Measurements from ENCODE around the gene CPA4. TPM values are rescaled to one million over a fixed set of nuclear protein-coding genes. Genes with fewer than 3 reads are reported as not detected.
A peak's percentile ranks its signal among the peaks of the same experiment; 100 is the strongest.

CPA4 gene
- total RNA-seq, 3 donors from 2014 or later: 0.18 to 0.29 TPM; not detected in 1

DNA sequence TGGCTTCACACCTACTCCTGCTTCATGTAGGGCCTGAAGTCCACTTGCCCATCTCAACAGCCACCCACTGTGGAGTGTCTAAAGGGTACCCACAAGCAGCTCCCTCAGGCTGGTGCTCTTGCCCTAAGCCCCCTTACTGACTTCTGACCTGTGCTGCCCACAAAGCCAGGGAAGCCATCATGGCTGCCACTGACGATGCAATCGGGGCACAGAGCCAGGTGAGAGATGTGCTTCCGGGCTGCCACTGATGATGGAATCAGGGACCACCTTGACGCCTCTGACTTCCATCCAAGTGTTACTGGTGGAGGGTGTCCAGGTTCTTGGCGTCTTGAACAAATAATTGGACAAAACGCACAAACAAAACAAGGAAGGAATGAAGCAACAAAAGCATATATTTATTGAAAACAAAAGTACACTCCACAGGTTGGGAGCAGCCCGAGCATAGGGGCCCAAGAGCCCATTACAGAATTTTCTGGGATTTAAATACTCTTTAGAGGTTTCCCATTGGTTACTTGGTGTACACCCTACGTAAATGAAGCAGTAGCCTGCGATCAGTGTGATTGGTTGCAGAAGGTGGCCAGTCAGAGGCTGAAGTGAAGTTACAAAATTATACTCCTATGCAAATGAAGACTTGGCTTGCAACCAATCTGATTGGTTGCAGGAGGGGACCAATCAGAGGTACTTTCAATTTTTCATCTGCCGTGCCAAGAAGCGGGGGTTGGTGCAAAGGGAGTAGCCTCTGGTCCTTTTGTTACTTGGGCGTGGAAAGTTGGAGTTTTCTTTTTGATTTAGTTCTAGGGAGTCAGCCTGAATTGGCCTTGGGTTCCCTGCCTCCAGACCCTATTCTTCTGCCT lies 21.8 kb upstream of the CPA4 start:
- Mint-ChIP-seq H3K36me3 (ENCODE audit: insufficient read depth) (no peaks in the 10 kb centered on the region), H3K4me3 (no peak overlapping the region), H3K4me1 (ENCODE audit: low read depth) (peaks cover 2% of the 10 kb centered on the region), H3K9me3 (no peaks in the 10 kb centered on the region), H3K27me3 (ENCODE audit: low read depth) (peaks cover 10% of the 10 kb centered on the region)
- no peak for DNase-seq
- no peak for ATAC-seq

- H3K36me3 Mint-ChIP-seq (ENCODE audit: insufficient read depth): no peaks in the 10 kb centered on the region
- ATAC-seq (no peak), DNase-seq (no peak)
- H3K9me3 Mint-ChIP-seq: no peaks in the 10 kb centered on the region
- H3K4me3 Mint-ChIP-seq: no peak overlapping the region
- peaks cover 13% of the 10 kb centered on the region for H3K4me1 Mint-ChIP-seq (ENCODE audit: low read depth)
- H3K27me3 Mint-ChIP-seq (ENCODE audit: low read depth): peaks cover 9% of the 10 kb centered on the region
Observed at GRCh38 chr7:130272381-130273080, 20.4 kb upstream of the CPA4 start.

DNA sequence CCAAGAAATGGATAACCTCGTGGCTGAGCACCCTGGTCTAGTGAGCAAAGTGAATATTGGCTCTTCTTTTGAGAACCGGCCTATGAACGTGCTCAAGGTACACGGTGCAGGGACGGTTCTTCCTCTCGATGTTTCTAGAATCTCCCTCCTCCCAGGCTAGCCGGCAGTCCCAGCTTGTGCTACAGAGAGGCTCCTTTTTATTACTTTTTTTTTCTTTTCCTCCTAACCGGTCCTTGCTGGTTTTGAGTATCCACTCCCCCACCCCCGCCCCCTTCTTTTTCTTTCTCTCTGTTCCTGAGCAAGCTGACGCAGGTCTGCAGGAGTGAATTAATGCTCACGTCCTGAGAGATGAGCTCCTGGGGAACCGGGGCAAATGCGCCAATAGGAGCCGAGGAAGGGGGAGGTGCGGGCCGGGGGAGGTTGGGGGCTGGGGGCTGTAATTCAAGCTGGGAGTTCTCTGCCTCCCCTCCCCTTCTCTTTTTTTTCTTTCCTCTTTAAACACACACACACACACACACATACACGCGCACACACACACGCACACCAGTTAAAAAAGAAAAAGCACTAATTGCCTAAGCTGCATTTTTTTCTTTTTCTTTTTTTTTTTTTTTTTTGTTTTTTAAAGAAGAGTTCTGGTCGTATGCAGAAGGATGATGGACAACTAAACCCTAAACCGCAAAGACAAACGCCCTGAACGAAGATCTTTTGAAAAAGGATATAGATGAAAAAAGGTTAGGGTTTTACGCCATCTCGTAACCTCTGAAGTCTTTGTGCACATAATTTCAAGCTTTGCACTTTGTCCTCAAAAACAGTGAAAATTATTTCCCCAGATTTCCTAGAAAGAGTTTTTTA lies 19.7 kb upstream of the CPA4 start:
- peak overlapping the region; percentile 5 for H3K4me3 Mint-ChIP-seq
- no peaks in the 10 kb centered on the region for H3K36me3 Mint-ChIP-seq (ENCODE audit: insufficient read depth)
- peaks cover 9% of the 10 kb centered on the region for H3K27me3 Mint-ChIP-seq (ENCODE audit: low read depth)
- H3K4me1 Mint-ChIP-seq (ENCODE audit: low read depth): peaks cover 16% of the 10 kb centered on the region
- DNase-seq (no peak), ATAC-seq (no peak)
- no peaks in the 10 kb centered on the region for H3K9me3 Mint-ChIP-seq

GRCh38 chr7:130273933-130274255 lies 19.1 kb upstream of the CPA4 start:
- peaks cover 16% of the 10 kb centered on the region for H3K4me1 Mint-ChIP-seq (ENCODE audit: low read depth)
- ATAC-seq: no peak
- H3K9me3 Mint-ChIP-seq: no peaks in the 10 kb centered on the region
- H3K4me3 Mint-ChIP-seq: no peak overlapping the region
- DNase-seq: no peak
- no peaks in the 10 kb centered on the region for H3K36me3 Mint-ChIP-seq (ENCODE audit: insufficient read depth)
- H3K27me3 Mint-ChIP-seq (ENCODE audit: low read depth): peaks cover 9% of the 10 kb centered on the region

DNA sequence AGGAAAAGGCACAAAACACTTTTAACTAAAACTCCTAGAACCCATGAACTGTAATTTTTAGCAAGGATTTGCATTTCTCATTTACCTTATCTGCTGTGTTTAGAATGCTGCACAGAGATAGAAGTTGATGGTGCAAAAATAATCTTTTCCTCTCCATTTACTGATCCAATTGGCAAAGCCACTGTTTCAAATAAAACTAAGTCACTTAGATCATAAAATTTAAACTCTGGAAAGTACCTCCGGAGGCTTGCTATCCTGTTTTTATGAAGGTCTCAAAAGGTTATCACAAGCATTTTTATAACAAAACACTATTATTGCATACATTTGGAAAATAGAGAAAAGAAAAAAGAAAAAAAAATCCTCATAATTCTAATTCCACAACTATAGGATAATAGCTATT lies 18.7 kb upstream of the CPA4 start:
- Mint-ChIP-seq H3K27me3 (ENCODE audit: low read depth) (peaks cover 9% of the 10 kb centered on the region), H3K9me3 (no peaks in the 10 kb centered on the region), H3K4me3 (no peak overlapping the region), H3K36me3 (ENCODE audit: insufficient read depth) (no peaks in the 10 kb centered on the region), H3K4me1 (ENCODE audit: low read depth) (peaks cover 16% of the 10 kb centered on the region)
- ATAC-seq: no peak
- no peak for DNase-seq

DNA sequence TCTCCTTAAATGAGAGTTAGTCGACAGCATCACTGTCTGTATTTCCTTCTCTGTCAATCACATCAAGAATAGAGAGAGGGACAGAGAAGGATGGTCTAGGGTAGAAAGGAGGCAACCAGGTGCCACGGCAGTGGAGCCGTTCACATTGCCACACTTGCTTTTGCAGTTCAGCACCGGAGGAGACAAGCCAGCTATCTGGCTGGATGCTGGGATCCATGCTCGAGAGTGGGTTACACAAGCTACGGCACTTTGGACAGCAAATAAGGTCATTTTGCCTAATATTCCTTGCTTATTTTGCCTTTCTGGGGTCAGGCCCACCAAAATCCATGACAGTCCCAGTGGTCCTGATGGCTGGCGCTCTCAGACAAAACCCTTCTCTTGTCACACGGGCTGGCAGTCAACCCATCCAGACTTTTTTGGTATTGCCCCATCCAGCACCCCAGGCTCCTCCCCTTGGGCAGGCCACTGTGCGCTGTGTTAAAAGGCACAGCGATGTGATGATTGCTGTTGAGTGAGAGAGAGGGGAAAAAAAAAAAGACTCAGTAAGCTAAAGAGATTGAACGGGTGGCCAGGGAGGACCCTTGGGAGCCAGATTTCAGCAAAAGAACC lies 17.9 kb upstream of the CPA4 start:
- no peak for ATAC-seq
- Mint-ChIP-seq H3K4me1 (ENCODE audit: low read depth) (peaks cover 16% of the 10 kb centered on the region), H3K27me3 (ENCODE audit: low read depth) (peaks cover 9% of the 10 kb centered on the region), H3K9me3 (no peaks in the 10 kb centered on the region), H3K36me3 (ENCODE audit: insufficient read depth) (no peaks in the 10 kb centered on the region), H3K4me3 (no peak overlapping the region)
- DNase-seq: no peak

- Mint-ChIP-seq H3K36me3 (ENCODE audit: insufficient read depth) (no peaks in the 10 kb centered on the region), H3K9me3 (no peaks in the 10 kb centered on the region), H3K4me3 (no peak overlapping the region), H3K27me3 (ENCODE audit: low read depth) (peaks cover 9% of the 10 kb centered on the region), H3K4me1 (ENCODE audit: low read depth) (peaks cover 16% of the 10 kb centered on the region)
- DNase-seq (no peak), ATAC-seq (no peak)
Observed at GRCh38 chr7:130275826-130276297, 17.1 kb upstream of the CPA4 start.

DNA sequence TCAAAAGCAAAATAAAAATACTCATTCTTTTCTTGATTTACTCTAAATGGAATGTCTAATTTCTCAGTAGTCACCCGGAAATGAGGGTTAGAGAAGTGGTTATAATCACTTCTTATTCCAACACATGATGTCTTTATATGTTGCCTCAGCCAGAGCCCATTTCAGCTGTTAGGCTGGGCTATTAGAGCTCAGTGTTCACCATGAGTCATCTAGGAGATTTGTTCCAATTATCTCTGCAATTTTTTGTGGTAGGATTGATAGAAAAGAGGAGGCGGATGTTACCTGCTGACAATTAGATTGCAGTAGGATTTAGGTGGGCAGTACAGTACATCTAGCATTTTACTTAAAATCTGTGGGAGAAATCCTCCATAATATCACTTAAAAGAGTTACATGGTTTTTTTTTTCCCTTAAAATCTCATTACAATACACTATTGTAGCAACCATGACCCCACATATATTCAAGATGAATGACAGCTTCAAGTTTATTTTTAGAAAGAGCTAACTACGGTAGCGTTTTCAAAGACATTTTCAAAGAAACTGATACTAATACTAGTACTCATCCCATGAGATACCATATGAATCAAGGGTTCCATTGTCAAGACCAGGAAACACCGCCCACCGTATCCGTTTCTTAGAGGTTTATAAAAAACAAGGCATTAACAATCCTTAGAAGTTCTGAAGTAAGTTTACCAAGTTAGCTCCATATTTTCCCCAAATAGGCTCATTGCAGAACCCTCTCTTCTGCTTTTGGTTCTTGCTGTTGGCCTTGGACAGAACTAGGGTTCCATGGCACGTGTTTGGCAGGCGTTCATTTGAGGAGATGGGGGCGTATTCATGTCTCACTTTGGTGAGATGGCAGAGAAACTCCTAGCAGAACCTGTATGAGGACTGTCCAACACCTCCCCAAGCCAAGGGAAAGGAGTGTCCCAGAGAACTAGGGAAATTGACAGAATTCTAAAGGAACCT lies 15.9 kb upstream of the CPA4 start:
- ATAC-seq (peak; percentile 84 to 88), DNase-seq (no peak)
- peak overlapping the region; percentile 22 for H3K4me3 Mint-ChIP-seq
- no peaks in the 10 kb centered on the region for H3K36me3 Mint-ChIP-seq (ENCODE audit: insufficient read depth)
- no peaks in the 10 kb centered on the region for H3K9me3 Mint-ChIP-seq
- H3K27me3 Mint-ChIP-seq (ENCODE audit: low read depth): peaks cover 9% of the 10 kb centered on the region
- H3K4me1 Mint-ChIP-seq (ENCODE audit: low read depth): peaks cover 16% of the 10 kb centered on the region

DNA sequence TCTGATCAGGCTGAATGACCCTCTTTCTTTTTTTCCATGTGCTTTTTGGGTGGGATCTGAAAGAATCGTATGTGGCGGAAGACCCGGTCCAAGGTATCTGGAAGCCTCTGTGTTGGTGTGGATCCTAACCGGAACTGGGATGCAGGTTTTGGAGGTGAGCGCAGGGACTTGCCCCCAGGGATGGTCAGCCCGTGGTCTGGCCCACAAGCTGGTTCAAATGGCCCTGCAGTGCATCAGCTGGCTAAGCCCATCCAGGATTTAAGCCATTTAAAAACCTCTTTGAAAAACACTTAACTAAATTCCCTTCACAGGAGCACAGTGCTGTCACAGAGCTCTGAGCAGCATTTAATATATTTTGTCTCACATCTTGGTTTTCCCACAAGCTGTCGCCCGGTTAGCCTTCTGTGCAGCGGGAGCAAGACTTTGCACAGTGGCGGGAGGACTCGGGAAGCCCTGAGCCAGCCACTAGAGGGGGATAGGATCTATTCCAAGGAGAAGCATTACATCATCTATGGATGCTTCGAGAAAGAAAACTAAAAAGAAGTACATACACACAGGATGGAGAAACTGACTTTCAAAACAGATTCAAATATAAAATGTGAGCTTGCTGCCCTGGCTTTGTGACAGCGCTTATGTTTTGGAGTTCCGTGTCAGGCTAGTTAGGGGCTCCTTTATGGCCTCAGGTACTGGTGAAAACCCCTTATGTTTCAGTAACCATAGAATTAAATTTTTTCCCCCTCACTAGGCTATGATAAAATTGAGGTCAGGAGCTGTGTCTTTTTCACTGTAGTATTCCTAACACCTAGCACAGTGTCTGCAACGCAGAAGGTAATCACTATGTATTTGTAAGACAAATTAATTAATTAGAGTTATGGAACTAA lies 15.0 kb upstream of the CPA4 start:
- no peaks in the 10 kb centered on the region for H3K9me3 Mint-ChIP-seq
- no peak for ATAC-seq
- H3K27me3 Mint-ChIP-seq (ENCODE audit: low read depth): peaks cover 8% of the 10 kb centered on the region
- H3K4me3 Mint-ChIP-seq: no peak overlapping the region
- peaks cover 16% of the 10 kb centered on the region for H3K4me1 Mint-ChIP-seq (ENCODE audit: low read depth)
- no peak for DNase-seq
- no peaks in the 10 kb centered on the region for H3K36me3 Mint-ChIP-seq (ENCODE audit: insufficient read depth)

DNA sequence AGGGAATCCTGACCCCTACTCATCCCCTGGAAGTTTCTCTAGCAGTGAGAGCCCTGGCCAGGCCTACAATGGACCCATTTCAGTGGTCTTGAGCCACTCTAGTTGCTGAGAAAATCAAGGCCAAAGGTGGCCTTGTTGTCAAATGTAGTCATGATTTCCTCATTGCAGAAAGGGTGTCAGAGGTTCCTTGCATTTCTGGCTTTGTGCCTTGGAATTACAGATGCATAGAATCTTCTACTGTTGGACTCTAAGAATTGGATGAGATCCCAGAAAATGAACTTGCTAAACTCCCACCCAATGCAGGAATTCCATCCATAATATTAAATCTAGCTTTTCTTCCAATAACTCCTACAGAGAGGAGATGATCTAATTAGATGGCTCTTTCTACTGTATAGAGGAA lies 14.1 kb upstream of the CPA4 start:
- Mint-ChIP-seq H3K4me1 (ENCODE audit: low read depth) (peaks cover 16% of the 10 kb centered on the region), H3K27me3 (ENCODE audit: low read depth) (peaks cover 10% of the 10 kb centered on the region), H3K4me3 (no peak overlapping the region), H3K36me3 (ENCODE audit: insufficient read depth) (no peaks in the 10 kb centered on the region), H3K9me3 (no peaks in the 10 kb centered on the region)
- no peak for DNase-seq
- no peak for ATAC-seq

- H3K4me3 Mint-ChIP-seq: no peak overlapping the region
- ATAC-seq (no peak), DNase-seq (no peak)
- H3K36me3 Mint-ChIP-seq (ENCODE audit: insufficient read depth): no peaks in the 10 kb centered on the region
- peaks cover 16% of the 10 kb centered on the region for H3K4me1 Mint-ChIP-seq (ENCODE audit: low read depth)
- H3K9me3 Mint-ChIP-seq: no peaks in the 10 kb centered on the region
- peaks cover 12% of the 10 kb centered on the region for H3K27me3 Mint-ChIP-seq (ENCODE audit: low read depth)
Observed at GRCh38 chr7:130279286-130279685, 13.7 kb upstream of the CPA4 start.

DNA sequence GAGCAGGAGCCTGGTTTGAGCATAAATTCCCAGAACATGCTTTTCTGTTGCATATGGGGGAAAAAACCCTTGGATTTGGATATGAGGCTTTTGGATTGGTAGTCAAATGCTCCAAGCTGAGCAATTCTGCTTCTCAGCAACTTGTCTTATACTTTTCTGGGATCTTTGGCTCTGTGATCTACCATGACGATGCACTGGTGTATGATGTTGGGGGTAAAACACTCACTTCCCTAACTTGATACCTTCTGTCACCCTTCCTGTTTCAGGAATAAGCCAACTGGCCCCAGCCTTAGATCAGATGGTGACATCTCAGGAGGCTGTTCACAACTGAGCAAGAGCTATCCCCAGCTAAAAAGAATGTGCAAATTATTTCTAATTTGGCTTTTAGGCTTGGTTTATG lies 13.1 kb upstream of the CPA4 start:
- H3K36me3 Mint-ChIP-seq (ENCODE audit: insufficient read depth): no peaks in the 10 kb centered on the region
- peaks cover 16% of the 10 kb centered on the region for H3K4me1 Mint-ChIP-seq (ENCODE audit: low read depth)
- ATAC-seq (no peak), DNase-seq (no peak)
- H3K27me3 Mint-ChIP-seq (ENCODE audit: low read depth): peaks cover 10% of the 10 kb centered on the region
- H3K4me3 Mint-ChIP-seq: no peak overlapping the region
- no peaks in the 10 kb centered on the region for H3K9me3 Mint-ChIP-seq

Measured in activated T-cell treated with anti-CD3 and anti-CD28 coated beads, Interleukin-2, amount 50 U/mL, for 4 hours (primary cell).